HEK293T (cell line): Measurements from ENCODE around the gene ABHD17A.
"Not testable (repeated sequence)": the region's sequence is repeated elsewhere in the genome, so short reads cannot be mapped to it uniquely, and the experiment has no call there.

ENCODE experiments used
- CTCF ChIA-PET: fragments of 350-600 bp; formaldehyde crosslinking; extraction: SDS; loops from one replicate; lab custom pipeline; 2021; ENCODE audit warnings: antibody characterized with exemption, inconsistent platforms; lab: Yijun Ruan, JAX
- POLR2A ChIA-PET: fragments of 350-600 bp; formaldehyde crosslinking; extraction: SDS; loops from one replicate; lab custom pipeline; 2020; ENCODE audit warnings: antibody characterized with exemption, inconsistent platforms; lab: Yijun Ruan, JAX
- DNase-seq: peaks from one replicate; pipeline ENCODE4 v3.0.0; 2012; ENCODE audit warnings: mixed read lengths; ENCODE audit errors: extremely low spot score
- ARNT ChIP-seq: fragments of 450-650 bp; IDR thresholded peaks from 2 replicates; pipeline ENCODE4 v1.6.1; 2017; ENCODE audit warnings: mild to moderate bottlenecking
- BHLHE40 ChIP-seq: fragments of 450-650 bp; IDR thresholded peaks from 2 replicates; pipeline ENCODE4 v1.6.1; 2016; ENCODE audit warnings: mild to moderate bottlenecking, moderate library complexity, borderline replicate concordance
- CTBP1 ChIP-seq: fragments of 450-650 bp; IDR thresholded peaks from 2 replicates; pipeline ENCODE4 v1.6.1; 2016; ENCODE audit warnings: borderline replicate concordance
- ELF4 ChIP-seq: fragments of 450-650 bp; IDR thresholded peaks from 2 replicates; pipeline ENCODE4 v1.6.1; 2017; ENCODE audit warnings: antibody characterized with exemption
- FOXA1 ChIP-seq: fragments of 450-650 bp; IDR thresholded peaks from 2 replicates; pipeline ENCODE4 v1.6.1; 2016; ENCODE audit warnings: mild to moderate bottlenecking
- FOXK2 ChIP-seq: fragments of 450-650 bp; IDR thresholded peaks from 2 replicates; pipeline ENCODE4 v1.6.1; 2016; ENCODE audit warnings: mild to moderate bottlenecking
- FOXM1 ChIP-seq: fragments of 450-650 bp; IDR thresholded peaks from 2 replicates; pipeline ENCODE4 v1.6.1; 2017; ENCODE audit warnings: mild to moderate bottlenecking, borderline replicate concordance
- HDGF ChIP-seq: fragments of 450-650 bp; IDR thresholded peaks from 2 replicates; pipeline ENCODE4 v1.6.1; 2017; ENCODE audit warnings: antibody characterized with exemption, borderline replicate concordance
- L3MBTL2 ChIP-seq: fragments of 450-650 bp; conservative IDR thresholded peaks from 2 replicates; pipeline ENCODE4 v1.6.1; 2016; ENCODE audit warnings: mild to moderate bottlenecking
- LEF1 ChIP-seq: fragments of 450-650 bp; IDR thresholded peaks from 2 replicates; pipeline ENCODE4 v1.6.1; 2017; ENCODE audit warnings: mild to moderate bottlenecking, borderline replicate concordance
- NFRKB ChIP-seq: fragments of 450-650 bp; IDR thresholded peaks from 2 replicates; pipeline ENCODE4 v1.6.1; 2016; ENCODE audit warnings: mild to moderate bottlenecking, moderate library complexity
- PKNOX1 ChIP-seq: fragments of 450-650 bp; IDR thresholded peaks from 2 replicates; pipeline ENCODE4 v1.6.1; 2016
- SP1 ChIP-seq: fragments of 450-650 bp; IDR thresholded peaks from 2 replicates; pipeline ENCODE4 v1.6.1; 2017
- SUZ12 ChIP-seq: fragments of 450-650 bp; IDR thresholded peaks from 2 replicates; pipeline ENCODE4 v1.6.1; 2016; ENCODE audit warnings: mild to moderate bottlenecking
- TARDBP ChIP-seq: fragments of 450-650 bp; IDR thresholded peaks from 2 replicates; pipeline ENCODE4 v1.6.1; 2016
- ZNF384 ChIP-seq: fragments of 450-650 bp; IDR thresholded peaks from 2 replicates; pipeline ENCODE4 v1.6.1; 2016

The ABHD17A gene

GRCh38 chr19:1888385-1888784 is 3.1 kb upstream of the ABHD17A start:
- ChIA-PET POLR2A (no interaction called here), CTCF (no interaction called here)
- DNase-seq = no peak
- TF ChIP-seq LEF1 (no peak), NFRKB (no peak), SUZ12 (no peak), ELF4 (no peak), TARDBP (no peak), HDGF (no peak), FOXM1 (no peak), ARNT (no peak), BHLHE40 (no peak), FOXA1 (no peak), L3MBTL2 (no peak), PKNOX1 (no peak), FOXK2 (no peak), CTBP1 (no peak), ZNF384 (no peak), SP1 (no peak)

DNA sequence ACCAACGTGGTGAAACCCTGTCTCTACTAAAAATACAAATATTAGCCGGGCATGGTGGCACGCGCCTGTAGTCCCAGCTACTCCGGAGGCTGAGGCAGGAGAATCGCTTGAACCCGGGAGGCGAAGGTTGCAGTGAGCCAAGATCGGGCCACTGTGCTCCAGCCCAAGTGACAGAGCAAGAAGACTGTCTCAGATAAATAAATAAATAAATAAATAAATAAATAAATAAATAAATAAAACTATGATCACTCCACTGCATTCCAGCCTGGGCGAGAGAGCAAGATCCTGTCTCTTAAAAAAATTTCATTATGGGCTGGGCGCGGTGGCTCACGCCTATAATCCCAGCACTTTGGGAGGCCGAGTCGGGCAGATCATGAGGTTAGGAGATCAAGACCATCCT is 1.1 kb upstream of the ABHD17A start:
- CTCF ChIA-PET, DNase-seq, POLR2A ChIA-PET: not testable (repeated sequence)

- POLR2A ChIA-PET = interaction anchor here (1.2 to 1.5 kb wide), 2 partner anchors 8 to 21 kb away, joined by 5 to 15 read pairs; partner anchors contain the start of genes ADAT3 and SCAMP4
- TF ChIP-seq FOXM1 (no peak), FOXA1 (no peak), L3MBTL2 (no peak), CTBP1 (no peak)
- no peak for DNase-seq
- CTCF ChIA-PET = no interaction called here
Observed at GRCh38 chr19:1884719-1885334, 469 bp downstream of the ABHD17A start.

- TF ChIP-seq HDGF (no peak), SUZ12 (no peak), FOXK2 (no peak), FOXM1 (no peak), ELF4 (no peak), SP1 (no peak), PKNOX1 (no peak), ZNF384 (no peak), TARDBP (no peak)
- no peak for DNase-seq
- CTCF ChIA-PET = no interaction called here
- POLR2A ChIA-PET = interaction anchor here (1.5 kb wide), 1 partner anchor 8 kb away, joined by 15 read pairs; no protein-coding TSS in a partner anchor
Observed at GRCh38 chr19:1884291-1884718, 991 bp downstream of the ABHD17A start.

- TF ChIP-seq SUZ12 (no peak), CTBP1 (no peak), FOXM1 (no peak), L3MBTL2 (no peak), HDGF (no peak), ZNF384 (no peak), PKNOX1 (no peak)
- CTCF ChIA-PET = no interaction called here
- POLR2A ChIA-PET = no interaction called here
- no peak for DNase-seq
Observed at GRCh38 chr19:1883784-1884183, 1.5 kb downstream of the ABHD17A start.

DNA sequence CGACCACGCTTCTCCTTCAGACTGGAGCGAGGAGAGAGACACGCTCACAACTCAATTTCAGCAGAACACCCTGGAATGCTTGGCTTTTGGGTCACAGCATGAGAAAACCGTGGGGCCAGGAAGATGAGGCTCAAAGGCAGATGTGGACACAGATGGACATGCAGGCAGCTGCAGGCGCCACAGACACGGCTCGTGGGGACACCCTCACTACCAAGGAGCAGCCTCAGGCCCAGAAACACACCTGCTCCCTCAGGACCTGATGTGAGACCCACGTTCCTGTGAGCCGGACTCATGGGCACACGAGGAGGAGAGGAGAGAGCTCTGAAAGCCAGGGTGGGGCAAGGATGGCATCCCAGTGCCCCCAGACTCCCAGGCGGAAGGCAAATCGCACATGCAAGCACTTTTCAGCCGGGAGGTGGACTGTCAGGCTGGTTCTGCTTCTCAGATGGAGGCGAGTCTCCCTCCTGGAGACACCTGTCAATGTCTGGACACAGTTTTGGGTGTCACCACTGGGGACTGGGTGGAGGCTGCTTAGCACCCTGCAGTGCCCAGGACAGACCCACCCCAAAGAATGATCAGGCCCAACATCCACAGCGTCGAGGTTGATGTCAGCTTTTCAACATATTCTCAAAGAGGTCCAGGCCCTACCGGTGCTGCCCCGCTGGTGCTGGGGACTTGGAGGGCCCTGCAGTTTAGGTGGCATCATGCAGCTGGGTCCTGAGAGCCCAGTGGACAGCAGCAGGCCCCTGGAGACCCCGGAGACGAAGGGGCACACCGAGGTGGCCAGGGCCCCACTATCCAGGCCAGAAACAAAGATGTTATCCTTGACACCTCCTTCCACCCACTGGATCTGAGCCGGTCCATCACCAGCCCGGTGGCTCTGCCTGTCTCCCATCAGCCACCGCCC is 2.3 kb downstream of the ABHD17A start:
- POLR2A ChIA-PET = interaction anchor here (0.7 kb wide), 1 partner anchor 25 kb away, joined by 3 read pairs; no protein-coding TSS in a partner anchor
- DNase-seq = no peak
- no peak for TF ChIP-seq SP1
- TF ChIP-seq LEF1 = no peak
- TF ChIP-seq BHLHE40 = no peak
- TF ChIP-seq FOXK2 = no peak
- no peak for TF ChIP-seq FOXM1
- TF ChIP-seq FOXA1 = no peak
- no peak for TF ChIP-seq ELF4
- no peak for TF ChIP-seq ARNT
- no peak for TF ChIP-seq TARDBP
- TF ChIP-seq SUZ12 = no peak
- no peak for TF ChIP-seq CTBP1
- no peak for TF ChIP-seq HDGF
- no peak for TF ChIP-seq NFRKB
- no peak for TF ChIP-seq L3MBTL2
- TF ChIP-seq ZNF384 = no peak
- no peak for TF ChIP-seq PKNOX1
- CTCF ChIA-PET = no interaction called here
